NCI-H446 (cell line): Measurements from ENCODE around the gene ADGRB2.

Source experiments
- DNase-seq, 2 experiments: peaks; one replicate each; lab custom pipeline; 2025; lab: John Stamatoyannopoulos, UW

ADGRB2 gene

DNA sequence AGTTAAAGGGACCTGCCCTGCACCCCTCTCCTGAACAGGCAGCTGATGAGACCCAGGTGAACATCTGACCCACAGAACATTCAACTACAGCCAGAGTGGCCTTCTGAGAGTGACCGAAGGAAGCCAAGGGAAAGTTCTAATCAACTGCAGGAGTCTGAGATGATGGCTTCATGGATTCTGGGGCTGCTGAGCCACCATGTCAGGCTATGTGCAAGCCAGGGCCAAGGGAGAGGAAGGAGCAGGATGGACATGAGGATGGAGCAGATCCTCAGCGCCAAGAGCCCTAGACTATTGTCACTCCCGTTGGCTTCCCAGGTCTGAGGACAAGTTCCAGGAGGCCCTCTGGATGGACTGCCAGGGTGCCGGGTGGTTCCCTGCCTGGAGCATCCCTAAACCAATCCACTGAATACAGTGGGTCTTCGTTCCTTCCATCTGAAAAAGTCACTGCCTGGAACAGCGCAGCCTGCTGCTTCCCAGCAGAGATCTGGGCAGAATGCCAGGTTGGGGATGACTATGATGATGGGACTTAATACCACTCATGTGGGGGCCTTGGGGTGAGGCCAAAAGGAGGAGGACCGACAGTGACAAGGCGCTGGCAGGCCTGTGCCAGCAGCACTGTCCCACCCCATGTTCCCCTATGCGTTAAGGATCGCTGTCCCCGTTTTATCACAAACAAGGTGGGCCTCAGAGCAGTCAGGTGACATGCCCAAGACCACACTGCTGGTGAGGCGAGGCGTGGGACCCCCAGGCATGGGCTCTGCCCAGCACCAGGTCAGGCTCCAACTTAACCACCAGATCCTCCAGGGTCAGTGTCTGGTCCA lies 31.9 kb upstream of the ADGRB2 start:
- peak in 1 of 2 experiments; percentile 79 for DNase-seq

DNA sequence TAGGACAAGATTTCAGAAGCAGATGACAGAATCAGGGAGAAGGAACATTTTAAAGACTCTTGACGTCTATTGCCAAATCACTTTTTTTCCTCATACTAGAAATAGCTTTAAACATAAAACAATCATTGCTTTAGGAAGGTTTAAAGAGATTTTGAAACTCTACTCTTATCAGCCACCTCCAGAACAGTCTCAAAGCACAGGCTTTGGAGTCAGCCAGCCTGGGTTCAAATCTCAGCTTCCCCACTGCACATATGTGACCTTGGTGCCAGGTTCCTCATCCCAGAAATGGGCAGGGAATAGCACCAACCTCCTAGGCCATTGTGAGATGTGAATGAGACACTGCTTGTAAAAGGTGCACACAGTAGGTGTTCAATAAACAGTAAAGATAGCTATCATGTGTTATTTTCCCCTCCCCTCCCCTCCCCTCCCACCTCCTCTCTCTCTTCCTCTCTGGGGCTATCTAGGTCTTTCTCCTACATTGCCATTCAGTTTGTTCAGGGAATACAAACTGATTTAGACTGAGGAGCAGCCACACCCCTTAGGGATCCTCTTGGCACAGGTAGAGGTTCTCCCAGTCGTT lies 31.0 kb upstream of the ADGRB2 start:
- no peak for DNase-seq

DNA sequence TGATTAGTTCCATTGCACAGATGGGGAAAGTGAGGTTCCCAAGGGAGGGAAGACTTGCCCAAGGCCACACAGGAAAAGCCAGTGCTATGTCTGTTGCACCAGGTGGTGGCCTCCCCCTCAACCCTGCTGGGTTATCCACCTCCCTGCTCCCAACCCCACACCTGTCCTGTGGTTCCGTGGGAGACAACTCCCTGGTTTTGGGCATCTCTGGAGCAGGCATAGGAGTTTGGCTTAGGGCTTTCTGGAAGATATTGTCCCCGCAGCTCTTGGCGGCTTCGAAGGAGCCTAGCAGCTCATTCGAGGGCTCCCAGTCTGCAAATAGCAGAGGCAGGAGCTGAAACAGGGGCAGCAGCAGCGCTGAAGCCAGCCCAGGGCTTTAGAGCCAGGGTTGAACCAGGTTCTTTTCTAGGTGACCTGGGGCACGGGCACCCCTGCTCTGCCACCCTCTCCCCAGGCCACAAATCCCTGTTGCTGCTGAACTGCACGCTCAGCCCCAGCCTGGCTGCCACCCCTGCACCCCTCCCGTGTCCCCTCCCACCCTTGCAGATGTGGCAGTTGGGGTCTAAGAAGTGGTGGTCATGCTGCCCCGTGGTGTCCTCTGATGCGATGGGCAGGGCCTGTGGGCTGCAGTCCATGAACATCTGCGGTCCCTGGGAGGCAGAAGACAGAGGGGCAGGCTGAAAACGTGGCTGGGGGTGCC lies 29.6 kb upstream of the ADGRB2 start:
- DNase-seq, result no peak

DNA sequence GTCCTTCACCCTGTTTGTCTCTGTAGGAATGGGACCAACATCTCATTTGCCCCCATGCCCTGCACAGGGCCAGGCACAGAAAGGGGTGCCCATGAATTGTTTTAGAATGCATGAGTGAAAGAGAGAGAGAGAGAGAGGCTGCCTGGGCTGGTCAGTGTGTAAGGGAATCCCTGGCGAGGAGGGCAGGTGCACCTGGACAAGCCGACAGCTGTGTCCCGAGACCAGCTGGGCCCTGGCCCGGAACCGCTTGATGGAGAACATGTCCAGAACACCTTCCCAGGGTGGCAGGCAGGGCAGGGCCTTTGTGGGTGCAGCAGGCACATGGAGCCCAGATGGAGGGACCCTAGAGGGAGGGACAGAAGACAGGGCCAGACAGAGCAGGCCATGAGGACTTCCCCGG lies 28.9 kb upstream of the ADGRB2 start:
- DNase-seq, result no peak

DNA sequence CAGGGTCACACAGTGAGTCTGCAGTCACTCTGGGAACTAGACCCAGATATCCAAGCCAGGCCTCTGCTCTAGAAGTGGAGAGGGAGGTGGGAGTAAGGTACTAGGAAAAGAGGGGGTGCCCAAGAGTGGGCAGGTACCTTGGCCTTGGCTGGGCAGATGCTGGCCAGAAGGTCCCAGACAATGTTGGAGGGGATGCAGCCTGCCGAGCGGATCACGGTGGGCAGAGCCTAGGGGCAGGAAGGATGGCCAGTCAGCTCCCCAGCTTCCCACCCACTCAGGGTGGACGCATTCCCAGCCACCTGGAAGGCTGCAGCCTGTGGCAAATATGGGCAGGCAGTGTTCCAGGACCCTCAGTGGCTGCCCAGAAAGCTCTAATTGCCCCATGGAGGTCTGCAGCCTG lies 28.4 kb upstream of the ADGRB2 start:
- DNase-seq, result no peak

DNA sequence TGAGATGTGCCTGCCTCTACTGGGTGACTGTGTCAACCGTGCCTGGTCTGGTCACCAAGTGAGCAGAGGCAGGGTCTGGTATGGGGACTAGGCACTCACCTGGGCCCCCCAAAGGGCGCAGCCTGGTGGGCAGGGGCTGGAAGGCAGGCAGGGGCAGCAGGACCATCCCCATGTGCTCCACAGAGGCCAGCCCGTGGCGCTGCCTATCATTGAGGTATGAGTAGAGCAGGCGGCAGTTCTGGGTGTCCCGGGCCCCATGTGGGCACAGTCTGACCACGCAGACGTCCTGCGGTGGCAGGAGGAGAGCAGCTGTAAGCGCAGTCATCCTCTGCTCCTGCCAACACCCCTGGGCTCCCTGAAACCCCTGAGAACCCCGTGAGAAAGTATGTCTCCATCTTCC lies 28.0 kb upstream of the ADGRB2 start:
- no peak for DNase-seq

DNA sequence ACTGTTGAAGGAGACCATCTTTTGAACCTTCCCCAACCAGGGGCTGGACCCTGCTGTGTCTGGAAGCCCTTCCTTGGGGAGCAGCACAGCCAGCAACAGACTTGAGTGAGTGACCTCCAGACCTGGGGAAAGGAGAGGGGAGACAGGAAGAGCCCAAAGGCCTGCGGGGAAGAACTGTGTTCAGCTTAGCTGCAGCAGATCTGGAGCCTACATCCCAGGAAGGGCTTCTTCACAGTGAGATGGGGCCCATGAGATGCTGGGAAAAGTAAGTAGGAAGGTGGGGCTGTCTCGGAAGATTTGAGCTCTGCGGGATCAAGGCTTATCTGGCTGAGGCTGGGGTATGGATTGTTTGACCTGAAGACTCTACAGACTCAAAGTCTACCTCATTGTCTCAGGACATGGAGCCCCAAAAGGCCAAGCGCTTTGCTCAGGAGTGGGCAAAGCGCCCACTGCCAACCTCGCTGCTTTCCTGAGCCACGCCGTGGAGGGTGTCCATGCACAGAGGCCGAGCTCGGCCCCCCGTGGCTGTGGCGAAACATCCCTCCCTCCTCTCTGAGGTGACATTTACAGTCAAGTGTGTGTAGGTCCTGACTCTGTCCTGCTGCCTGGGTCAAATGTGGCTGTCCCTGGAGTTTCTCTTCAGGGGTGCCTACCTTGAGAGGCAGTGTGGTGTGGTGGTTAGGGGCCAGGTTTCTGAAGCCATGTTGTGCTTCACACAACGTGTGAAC lies 27.2 kb upstream of the ADGRB2 start:
- DNase-seq, result no peak

DNA sequence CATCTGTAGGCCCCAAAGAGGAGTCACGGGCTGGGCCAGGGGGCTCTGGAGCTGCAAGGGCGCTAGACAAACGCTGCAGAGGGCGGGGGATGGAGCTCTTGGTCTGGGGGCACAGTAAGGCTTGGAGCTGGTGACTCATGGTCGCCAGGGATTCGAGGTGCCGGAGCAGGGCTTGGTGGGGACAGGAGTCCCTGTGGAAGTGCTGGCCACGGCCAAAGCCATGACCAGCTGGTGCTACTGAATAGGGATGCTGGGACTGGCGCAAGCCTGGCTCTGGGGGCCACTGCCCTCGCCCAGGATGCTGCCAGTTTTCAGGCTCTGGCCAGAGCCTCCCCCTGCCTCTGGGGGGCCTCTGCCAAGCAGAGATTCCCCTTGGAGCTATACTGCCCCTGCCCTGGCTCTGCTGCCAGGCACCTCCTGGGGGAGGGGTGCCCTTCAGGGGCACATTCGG lies 26.5 kb upstream of the ADGRB2 start:
- no peak for DNase-seq

DNA sequence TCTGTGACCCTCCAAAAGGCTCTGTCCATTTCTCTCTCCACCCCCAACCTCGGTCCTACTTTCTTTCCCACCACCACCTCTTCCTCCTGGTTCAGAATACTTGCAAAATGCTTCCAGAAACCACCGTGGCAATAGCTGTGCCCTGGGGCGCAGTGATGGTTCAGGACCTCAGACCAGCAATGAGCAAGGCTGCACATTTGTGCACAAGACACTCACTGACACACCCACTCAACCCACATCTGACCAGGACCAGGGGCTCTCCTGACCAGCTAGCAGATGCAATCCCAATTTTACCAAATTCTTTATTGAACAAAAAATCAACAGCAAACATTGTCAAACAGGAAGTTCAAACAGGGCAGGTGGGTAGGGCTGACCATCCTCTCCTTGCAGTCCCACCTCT lies 26.0 kb upstream of the ADGRB2 start:
- DNase-seq, result no peak

DNA sequence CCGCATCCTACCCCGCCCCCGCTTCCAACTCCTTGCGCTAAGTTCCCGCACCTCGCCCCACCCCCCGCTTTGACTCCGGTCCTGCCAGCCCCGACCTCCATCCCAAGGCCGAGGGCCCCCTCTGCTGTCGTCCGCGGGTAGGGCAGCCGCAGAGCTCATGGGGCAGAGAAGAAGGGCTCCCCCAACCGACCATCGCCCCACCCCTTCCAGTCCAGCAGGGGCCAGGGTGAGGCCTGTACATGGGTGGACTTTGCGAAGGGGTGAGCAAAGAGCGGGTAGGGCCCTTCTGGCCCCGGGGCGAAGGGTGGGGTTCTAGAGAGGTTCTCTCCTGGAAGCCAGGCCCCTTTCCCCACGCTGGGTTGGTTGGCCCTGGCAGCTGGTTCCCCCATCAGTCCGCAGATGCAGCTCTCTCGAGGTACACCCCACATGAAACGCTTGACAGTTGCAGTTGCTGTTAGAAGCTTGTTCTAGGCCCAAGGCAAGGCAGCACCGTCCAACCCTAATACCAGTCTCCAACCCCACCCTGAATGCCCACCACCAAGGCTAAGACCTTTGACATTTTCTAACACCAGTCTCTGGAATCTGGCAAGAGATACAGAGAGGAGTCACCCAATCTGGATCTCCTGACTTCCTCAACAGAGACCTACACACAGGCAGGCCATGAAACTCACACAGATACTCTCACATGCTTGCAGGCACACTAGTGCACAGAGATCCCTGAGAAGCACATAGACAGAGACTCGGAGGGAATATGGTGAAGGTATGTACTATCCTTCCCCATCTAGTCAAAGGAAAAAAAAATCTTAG lies 25.3 kb upstream of the ADGRB2 start:
- peak; percentile 74 to 89 for DNase-seq

DNA sequence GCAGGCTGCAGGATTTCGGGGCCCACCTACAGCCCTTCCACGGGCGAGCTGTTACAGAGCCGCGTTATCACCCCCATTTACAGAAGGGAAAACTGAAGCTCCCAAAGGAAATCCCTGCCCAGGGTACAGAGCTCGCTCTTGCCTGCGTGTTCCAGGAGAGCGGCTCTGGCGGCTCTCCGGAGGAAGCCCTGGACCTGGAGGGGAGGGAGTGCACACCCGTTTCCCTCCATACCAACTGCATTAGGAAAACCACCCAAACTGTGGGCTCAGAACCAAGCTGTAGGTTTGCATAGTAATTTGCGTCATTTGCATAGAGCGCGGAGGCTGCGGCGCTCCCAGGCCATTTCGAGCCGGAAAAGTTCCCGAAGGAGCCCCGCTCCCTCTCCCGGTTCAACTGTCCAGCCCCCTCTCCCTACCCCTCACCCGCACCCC lies 24.7 kb upstream of the ADGRB2 start:
- DNase-seq, result peak; percentile 69 to 74

DNA sequence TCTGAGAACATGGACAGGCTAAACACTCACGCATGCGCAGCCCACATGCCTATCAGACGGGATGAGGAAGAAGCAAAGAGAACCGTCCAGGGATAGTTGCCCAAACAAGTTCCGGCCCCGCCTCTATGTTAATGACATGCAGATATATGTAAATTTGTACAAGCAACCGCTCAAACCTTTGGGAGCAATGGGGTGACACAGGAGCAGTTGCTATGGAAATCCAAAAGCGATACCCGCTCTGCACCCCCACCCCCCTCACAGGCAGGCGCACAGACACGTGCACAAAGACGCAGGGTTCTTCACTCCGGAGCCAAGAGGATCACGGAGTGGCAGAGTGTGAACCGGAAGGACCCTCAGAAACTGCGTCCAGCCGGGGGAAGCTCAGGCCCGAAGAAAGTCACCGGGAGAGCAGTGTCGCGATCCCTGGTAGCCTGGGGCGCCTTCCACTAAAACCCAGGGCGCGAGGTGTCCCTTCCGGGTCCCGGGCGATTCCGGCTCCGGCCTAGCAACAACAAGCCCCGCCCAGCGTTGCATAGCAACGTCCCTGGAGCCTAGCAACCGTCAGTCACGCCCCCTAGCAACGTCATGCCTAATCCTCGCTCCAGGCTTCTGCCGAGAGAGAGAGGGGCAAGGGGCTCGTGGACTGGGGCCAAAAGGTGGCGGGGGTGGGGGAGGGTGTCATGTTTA lies 24.1 kb upstream of the ADGRB2 start:
- peak; percentile 44 to 73 for DNase-seq

DNA sequence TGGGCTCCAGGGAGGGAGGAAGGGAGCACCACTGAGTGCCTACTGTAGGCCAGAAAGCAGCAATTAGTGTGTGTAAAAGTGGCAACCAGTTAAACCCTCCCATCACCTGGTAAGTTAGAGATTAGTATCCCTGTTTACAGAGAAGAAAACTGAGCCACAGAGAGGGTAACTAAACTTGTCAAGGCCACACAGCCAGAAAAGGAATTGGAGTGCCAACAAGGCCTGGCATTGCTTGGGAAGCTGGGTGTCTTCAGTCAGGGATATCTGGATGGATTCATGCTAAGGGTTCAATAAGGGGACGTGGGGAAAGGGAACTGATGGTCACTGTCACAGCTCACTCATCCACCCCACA lies 23.6 kb upstream of the ADGRB2 start:
- no peak for DNase-seq

DNA sequence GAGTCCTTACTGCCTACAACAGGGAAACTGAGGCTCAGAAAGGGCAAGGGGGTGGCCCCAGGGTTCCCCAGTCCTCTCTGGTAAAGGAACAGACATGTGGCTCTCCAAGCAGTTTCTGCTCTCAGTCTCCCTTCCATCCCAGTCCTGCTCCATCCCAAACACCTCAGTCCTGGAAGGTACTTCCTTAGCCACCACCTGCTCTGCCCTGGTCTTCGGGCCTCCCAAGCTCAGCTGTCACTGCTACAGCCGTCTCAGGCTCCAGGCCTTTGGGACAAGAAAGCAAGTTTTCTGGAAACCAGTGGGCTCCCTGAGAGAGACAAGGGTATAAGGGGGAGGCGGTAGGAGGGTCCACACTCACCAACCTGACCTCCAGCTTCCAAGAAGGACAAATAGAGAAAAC lies 23.1 kb upstream of the ADGRB2 start:
- DNase-seq, result no peak

DNA sequence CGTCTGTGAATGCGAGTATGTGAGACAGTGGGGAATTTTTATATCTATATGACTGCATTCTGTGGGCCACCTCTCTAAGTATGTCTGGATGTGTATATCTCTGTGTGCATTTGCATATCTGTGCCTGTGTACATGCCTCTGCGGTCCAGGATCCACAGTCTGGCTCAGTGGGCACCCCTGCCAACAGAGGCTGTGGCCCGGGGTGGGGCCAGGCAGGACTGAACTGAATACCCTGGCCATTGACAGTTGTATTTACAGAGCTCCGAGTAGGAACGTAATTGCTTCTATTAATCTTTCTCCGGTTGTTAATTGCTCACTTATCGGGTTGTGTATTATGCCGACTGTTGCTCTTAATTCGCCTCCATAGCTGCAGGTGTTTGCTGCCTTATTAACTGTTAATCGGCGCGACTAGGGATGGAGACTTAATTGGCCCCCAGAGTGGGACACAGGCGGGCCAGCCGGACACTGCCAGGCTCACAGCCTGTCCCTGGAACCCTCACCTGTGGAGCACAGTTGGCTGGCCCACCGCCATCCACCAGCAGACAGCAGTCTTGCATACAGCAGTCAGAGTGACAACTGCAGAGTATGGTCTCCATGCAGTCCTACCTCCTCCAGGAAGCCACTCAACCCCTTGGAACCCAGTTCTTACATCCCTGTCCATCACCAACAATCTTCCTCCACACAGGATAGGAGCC lies 22.4 kb upstream of the ADGRB2 start:
- no peak for DNase-seq

DNA sequence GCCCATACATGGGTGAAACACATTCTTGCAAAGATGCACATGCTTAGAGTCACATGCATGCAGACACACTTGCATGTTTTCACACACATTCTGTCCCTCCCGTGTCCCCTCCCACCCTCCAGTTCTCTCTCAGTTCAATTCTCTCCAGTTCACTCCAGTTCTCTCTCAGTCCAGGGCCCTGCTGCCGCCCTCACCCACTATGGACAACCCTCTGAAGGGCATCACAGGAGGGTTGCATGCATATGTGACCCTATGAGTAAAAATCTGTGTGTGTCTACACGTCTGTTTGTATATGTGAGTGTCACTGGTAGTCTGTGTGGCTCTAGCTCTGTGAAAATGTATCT lies 21.8 kb upstream of the ADGRB2 start:
- DNase-seq, result no peak

DNA sequence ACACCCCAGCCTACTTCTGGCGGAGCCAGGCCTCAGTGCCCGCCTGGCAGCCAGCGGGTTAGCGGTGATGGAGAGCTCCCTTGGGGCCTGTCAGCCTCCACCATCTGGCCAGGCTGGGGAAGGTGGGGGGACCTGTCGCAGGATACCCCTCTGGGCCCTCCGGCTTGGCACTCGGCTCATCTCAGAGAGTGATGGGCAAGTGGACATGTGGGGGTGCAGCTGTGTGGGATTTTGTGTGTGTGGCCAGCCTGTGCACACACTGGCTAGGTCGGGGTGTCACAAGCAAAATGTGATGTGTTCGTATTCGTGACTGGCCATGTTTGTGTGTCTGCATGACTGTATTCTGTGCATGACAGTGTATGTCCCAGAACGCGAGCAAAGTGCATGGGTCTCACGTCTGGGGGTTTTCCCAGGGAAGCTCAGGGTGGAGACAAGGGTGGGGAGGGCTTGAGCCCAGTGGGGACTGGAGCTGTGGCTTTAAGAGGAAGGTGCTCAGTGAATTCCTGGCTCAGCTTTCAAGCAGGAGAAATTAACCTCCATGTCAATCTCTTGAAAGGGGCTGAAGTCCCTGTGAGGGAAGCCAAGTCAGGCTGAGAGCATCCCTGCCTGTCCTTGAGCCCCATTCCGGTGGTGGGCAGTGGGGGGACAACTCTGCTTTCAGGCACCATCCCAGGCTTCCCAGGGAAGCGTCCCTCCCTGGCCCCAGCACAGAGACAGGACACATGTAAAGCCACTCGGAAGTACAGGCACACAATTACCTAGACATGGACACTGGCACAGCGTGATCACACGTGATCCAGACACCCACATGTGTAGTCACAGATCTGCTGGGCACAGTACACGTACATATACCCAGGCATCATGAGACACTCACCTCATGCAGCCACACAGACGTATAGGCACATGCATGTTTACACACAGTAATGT lies 21.1 kb upstream of the ADGRB2 start:
- peak in 1 of 2 experiments; percentile 70 for DNase-seq

DNA sequence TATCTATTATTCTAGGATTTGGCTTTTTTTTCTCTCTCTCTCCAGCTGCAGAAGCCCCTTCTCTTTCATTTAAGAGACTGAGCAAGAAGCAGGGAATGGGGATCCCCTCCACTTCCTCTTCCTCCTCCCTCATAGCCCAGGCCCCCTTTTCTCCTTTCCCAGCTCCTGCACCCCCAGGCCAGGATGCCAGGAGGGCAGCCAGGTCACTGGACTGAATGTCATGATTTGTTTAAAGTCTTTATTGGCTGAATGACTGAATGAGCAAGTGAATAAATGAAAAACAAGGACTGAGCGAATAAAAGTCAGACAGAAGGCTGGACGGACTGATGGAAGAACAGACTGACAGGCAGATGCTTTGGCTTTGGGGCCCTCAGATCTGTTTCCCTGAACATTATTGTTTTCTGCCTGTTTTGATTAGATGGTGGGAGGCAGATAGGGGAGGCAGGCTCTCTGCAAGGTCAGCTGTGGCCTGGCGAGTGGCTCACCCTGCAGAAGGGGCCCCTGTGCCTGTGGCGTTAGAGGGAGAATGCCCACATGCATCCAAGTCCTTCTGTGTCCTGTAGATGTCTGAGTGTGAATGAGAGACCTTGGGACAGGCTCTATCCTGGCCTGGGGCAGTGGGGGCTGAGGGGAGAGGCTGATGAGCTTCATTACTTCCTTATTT lies 20.3 kb upstream of the ADGRB2 start:
- no peak for DNase-seq

DNA sequence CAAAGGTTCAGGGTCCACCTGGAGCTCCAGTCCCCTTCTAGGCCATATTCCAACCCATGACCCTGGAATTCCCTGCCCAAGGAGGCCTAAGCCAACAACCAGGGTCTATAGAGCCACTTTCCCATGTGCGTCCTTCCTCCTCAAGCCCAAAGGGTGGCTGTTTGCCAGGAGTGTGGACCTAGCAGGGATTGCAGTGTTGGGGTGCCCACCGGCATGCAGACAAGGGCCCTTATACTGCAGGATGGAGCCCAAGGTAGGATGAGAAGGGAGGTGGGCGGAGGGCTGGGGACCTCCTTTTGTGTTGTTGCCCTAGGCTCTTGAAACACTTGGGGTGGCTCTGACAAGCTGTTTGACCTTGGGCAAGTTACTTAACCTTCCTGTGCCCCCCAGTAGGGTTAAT lies 19.7 kb upstream of the ADGRB2 start:
- DNase-seq, result no peak
